HG03565 (cell line): ENCODE data around the gene HYCC1.

ENCODE experiments used
- ATAC-seq: cut with Tn5 transposase; IDR thresholded peaks from one replicate; pipeline ENCODE4 v1.9.1; 2021; ENCODE audit warnings: mild to moderate bottlenecking, moderate library complexity; ENCODE audit not compliant: unreplicated experiment

Gene HYCC1

GRCh38 chr7:23017309-23017708 lies 3.4 kb upstream of the HYCC1 start:
- ATAC-seq: no peak

GRCh38 chr7:23016345-23017253 lies 2.7 kb upstream of the HYCC1 start:
- ATAC-seq: no peak

DNA sequence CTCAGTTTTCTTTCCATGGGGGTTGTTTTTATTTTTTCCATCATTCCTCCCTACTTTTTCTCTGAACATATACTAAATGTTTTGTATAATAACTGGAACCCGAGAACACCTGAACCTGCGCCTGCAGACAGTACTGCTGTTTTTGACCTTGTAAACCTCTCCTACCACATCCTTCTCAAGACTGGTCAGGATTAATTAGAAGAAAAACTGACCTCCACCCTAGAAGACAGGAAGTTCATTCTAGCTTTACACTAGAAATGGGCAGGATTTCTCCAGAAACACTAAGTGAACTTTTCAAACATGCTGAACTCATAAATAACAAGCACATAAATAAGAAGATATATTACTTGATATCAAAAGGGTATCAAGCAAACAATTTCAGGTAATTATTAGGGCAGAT lies 751 bp upstream of the HYCC1 start:
- no peak for ATAC-seq

DNA sequence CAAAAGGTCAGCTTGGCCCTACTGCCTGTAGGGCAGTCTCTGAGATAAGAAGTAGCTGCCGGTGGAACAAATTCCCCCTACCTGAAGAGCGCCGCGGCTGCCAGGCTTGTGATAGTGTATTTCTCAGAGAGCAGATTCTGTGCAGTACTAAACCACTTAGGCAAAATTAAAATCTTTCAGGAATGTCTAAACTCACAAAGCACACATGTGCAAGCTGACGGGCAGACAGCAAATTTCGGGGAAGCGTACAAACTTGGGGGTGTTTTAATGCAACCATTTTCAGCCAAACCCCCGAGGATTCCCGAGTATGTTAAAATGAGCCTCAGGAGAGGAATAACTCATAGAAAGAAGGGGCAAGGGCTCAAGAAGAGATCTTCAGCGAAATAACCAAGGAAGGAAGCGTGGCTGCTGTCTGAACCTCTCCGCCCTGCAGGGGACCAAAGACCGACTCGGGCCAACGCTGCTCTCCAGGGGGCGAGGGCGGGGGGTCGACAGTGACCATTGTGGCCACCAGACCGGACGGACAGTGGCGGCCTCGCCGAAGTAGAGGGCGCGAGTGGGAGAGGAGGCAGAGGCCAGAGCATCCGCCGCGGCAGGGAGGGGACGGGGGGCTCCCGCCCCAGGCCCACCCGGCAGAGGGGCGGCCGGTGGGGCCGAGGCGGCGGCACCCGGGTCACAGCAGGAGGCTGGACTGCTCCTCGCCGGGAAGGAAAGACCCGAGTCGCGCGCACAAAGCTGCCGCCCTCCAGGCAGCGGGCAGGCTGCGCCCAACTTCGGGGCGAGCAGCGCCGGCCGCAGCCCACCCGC lies 819 bp downstream of the HYCC1 start:
- no peak for ATAC-seq

DNA sequence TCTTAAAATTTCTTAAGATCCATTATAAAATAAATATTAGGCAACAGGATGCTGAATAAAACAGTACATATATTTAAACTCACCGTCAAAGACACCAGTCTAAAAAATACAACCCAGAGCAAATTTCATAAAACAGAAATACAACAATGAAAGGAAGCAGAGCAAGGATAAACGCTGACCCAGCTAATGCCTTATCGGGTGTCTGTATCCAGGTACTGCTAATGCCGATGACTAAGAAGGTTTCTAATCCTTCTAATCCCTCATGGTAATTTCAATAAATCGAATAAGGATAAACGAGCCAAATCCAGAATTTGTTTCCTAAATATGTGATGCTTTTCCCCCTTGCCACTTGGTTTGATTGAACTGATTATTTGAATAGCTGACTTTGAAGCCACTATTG lies 1.7 kb downstream of the HYCC1 start:
- ATAC-seq: no peak

DNA sequence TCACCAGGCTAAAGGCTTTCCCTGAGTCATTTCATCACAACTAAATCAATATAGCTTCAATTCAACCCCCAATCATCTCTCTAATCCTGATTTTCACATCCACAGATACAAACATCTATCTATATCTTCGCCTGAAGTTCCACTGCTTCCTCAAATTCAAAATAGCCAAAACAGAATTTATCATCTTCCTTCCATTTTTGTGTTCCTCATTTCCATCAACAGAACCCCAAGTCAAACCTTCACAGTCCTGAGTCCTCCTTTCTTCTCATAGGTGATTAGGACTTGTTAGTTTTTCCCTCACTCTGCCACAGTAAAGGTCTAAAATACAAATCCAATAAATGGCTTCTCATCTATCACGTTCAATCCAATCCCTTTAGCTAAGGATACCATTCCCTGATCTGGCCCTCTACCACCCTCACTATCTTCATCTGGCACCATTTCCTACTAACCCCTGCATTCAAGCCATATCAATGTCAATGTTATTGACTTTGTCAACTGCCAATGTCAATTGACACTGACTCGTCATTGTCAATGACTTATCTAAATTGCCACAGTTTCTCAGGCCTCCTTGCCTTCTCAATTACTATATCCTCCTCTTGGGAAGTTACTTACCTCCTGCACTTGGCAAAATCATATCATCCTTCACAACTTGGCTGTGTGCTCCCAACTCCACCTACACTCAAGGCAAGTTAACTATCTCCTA lies 2.6 kb downstream of the HYCC1 start:
- ATAC-seq: no peak

GRCh38 chr7:23009303-23009702 lies 4.6 kb downstream of the HYCC1 start:
- ATAC-seq: no peak

- ATAC-seq: no peak
Observed at GRCh38 chr7:23004247-23004520, 9.7 kb downstream of the HYCC1 start.

DNA sequence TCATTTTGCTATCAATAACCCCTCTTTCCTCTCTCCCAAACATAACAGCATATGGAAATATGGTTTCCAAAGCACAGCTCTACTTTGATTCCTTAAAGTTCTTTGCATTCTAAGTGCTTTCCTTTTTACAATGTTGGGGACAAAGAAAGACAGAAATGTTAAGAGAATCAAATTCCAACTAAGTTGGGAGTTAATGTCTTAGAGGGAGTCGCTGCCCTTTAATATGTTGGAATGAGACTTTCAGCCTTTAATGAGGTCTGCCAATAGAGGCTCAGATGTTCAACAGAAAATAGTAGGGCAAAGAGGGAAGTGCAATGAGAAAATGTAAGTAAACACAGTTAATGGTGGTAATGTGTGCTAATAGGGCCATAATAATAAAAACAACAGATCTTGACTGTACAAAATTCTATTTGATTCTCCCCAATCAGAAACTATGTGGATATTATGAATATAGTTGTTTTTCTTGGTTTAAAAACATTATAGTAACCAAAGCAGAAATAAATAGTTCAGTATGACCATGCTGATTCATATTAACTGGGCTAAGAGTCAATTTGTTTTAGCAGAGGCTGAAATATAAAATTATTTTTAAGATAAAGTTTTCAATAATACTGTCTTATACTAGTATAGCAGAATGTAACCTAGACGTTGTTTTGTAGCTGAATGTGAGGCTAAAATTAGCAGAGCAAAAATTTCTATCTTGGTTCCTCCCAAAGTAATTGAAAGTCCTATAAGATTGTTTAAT lies 10.3 kb downstream of the HYCC1 start:
- no peak for ATAC-seq

- ATAC-seq: no peak
Observed at GRCh38 chr7:23002698-23003097, 11.2 kb downstream of the HYCC1 start.

DNA sequence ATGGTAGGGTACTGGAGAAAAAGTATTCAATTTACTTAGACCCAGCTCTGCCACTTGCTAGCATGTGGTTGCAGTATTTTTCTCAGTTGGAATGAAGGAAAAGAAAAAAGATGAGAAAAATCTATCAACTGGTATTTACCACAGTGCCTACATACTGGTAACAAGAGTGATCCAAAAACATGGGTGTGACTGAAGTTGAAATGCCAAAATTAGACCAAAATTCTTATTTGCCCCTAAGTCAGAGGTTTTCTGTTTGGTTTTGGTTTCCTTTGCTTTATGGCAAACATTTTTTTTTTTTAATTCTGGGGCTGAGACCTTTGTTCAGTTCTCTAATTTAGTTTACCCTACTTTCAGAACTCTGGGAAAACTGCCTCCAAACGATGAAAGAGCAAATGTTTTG lies 12.3 kb downstream of the HYCC1 start:
- no peak for ATAC-seq

DNA sequence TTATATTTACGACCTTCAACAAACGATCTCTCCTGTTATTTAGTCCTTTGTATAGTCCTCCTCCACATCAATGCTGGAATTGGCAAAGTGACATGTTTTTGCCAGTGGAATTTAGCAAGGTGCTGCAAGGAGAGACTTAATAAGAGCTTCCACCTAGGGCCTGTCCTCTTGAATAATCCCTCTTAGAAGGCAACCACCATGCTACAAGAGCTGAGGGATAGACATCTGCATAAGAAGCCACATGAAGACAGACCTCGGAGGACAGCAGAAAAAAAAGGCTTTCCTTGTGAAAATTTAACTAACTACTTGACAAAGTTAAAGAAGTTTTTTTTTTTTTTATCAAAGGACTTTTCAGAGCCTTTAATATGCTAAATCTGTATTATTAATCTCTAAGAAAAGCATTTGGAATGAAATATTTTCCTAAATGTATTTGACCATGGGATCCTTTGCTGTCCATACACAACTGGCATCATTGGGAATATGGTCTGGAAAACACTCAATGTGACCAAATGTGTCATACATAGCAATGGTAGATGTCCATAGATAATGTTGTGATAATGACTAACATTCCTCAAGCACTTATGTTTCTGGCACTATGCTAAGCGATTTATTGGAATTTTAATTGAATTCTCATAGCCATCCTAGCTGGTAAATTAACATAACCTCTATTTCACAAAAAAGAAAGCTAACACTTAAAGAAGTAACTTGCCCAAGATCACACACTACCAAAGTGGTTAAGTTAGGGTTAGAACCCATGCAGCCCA lies 13.2 kb downstream of the HYCC1 start:
- no peak for ATAC-seq

- ATAC-seq: no peak
Observed at GRCh38 chr7:22998519-22998896, 15.4 kb downstream of the HYCC1 start.

DNA sequence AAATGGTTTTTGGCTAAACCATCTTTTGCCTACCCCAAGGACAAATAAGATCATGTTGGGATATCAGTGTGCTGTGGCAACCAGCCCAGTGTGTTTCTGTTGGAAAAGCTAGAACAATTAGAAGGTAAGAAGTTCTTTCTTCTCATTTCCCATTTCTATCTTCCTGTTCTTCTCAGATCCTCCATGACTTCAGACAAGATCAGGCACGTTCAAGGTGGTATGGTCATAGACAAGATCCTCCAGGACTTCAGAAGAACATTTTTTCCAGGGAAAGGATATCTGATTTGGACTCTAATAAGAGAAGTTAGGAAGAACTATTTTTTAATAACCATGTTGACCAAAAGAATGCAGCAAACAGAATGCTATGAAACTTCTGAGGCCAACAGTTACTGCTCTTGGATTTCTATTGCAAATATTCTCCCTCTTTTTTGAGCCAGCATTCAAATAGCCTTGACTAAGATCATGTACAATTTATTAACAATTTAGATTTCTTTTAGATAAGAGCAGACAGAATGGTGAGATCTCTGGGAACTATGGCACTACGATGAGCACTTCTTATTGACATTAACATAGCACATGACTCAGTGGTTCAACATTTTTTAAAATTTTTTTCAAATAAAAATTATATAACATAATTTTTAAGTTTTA lies 15.9 kb downstream of the HYCC1 start:
- ATAC-seq: no peak

- ATAC-seq: no peak
Observed at GRCh38 chr7:22996470-22996869, 17.5 kb downstream of the HYCC1 start.

GRCh38 chr7:22995011-22995410 lies 18.9 kb downstream of the HYCC1 start:
- no peak for ATAC-seq

DNA sequence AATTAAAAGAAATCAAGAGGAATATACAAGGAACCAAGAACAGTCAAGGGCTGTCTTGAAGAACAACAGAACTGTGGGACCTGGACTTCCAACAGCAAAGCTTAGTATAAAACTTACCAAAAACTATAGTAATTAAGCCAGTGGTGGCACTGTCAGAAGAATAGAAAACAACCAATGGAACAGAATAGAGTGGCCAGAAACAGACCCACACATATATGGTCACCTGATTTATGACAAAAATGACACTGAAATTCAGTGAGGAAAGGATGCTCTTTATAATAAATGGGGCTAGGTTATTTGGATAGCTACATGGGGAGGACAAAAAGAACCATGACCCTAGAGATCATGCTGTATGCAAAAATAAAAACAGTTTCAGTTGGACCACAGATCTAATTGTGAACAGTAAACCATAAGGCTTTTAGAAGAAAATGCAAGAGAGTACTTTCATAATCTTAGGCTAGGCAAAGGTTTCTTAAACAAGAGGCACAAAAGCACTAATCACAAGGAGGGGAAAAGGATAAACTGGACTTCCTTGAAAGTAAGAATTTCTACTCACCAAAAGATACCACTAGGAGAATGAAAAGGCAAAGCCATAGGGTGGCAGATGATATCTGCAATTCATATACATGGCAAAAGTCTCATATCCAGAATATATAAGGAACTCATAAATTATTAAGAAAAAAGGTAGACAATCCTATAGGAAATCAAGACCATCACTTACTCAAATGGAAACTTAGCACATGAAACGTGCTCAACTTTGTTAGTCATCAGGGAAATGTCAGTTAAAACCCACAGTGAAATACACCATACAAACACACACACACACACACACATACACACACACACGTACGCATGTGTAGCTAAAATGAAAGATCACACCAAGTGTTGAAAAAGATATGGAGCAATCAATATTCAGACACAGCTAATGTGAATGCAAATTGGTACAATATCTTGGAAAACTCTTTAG lies 20.8 kb downstream of the HYCC1 start:
- peak; percentile 71 for ATAC-seq

- no peak for ATAC-seq
Observed at GRCh38 chr7:22990588-22990949, 23.4 kb downstream of the HYCC1 start.
